ENCODE data around the gene ID2.

DNA sequence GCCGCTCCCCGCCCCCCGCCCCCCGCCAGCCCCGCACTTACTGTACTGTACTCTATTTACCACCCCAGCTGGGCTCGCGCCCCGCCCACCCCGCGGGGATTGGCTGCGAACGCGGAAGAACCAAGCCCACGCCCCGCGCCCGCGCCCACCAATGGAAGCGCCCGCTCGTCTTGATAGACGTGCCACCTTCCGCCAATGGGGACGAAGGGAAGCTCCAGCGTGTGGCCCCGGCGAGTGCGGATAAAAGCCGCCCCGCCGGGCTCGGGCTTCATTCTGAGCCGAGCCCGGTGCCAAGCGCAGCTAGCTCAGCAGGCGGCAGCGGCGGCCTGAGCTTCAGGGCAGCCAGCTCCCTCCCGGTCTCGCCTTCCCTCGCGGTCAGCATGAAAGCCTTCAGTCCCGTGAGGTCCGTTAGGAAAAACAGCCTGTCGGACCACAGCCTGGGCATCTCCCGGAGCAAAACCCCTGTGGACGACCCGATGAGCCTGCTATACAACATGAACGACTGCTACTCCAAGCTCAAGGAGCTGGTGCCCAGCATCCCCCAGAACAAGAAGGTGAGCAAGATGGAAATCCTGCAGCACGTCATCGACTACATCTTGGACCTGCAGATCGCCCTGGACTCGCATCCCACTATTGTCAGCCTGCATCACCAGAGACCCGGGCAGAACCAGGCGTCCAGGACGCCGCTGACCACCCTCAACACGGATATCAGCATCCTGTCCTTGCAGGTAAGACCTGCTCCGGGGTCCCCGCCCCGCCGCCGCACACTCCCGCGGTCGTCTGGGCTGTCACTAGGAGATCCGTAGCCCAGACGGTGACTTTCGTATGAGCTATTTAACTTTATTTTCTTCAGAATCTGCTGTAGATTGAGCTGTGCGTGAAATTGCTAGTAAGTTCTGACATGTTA is at the start of gene ID2:
- no peak for TF ChIP-seq ZNF792 (tag by site-specific recombination; IDR thresholded peaks at IDR 0.05)
- no peak for TF ChIP-seq CTCF (tag by site-specific recombination; IDR thresholded peaks at IDR 0.05)
- TF ChIP-seq, protein P1, sequence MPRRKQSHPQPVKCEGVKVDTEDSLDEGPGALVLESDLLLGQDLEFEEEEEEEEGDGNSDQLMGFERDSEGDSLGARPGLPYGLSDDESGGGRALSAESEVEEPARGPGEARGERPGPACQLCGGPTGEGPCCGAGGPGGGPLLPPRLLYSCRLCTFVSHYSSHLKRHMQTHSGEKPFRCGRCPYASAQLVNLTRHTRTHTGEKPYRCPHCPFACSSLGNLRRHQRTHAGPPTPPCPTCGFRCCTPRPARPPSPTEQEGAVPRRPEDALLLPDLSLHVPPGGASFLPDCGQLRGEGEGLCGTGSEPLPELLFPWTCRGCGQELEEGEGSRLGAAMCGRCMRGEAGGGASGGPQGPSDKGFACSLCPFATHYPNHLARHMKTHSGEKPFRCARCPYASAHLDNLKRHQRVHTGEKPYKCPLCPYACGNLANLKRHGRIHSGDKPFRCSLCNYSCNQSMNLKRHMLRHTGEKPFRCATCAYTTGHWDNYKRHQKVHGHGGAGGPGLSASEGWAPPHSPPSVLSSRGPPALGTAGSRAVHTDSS (tag by site-specific recombination; IDR thresholded peaks at IDR 0.05): 0 out of 2 replicates have a peak, but pooled peaks have one; percentile 29
- TF ChIP-seq HOXC10 (CRISPR knock-in tag; IDR thresholded peaks at IDR 0.05): no peak
- TF ChIP-seq, protein P2, sequence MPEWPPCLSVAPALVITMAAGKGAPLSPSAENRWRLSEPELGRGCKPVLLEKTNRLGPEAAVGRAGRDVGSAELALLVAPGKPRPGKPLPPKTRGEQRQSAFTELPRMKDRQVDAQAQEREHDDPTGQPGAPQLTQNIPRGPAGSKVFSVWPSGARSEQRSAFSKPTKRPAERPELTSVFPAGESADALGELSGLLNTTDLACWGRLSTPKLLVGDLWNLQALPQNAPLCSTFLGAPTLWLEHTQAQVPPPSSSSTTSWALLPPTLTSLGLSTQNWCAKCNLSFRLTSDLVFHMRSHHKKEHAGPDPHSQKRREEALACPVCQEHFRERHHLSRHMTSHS (tag by site-specific recombination; IDR thresholded peaks at IDR 0.05): no peak
- no peak for TF ChIP-seq ZNF561 (tag by site-specific recombination; IDR thresholded peaks at IDR 0.05; ENCODE audit: borderline replicate concordance)
